Measurements from ENCODE around the gene FCER2. TPM values are rescaled to one million over a fixed set of nuclear protein-coding genes. Genes with fewer than 3 reads are reported as not detected.

The FCER2 gene
- total and polyA plus RNA-seq, 10 donors = 26.4 to 121 (median 47.9) TPM

GRCh38 chr19:7654401-7654800 is 47.5 kb downstream of the FCER2 start:
- no peak for DNase-seq
- 61 to 86% (median 81%) methylated on average over 8 of the region's 8 CpGs for WGBS, 5 donors
- Histone ChIP-seq H3K9me3 (no peaks in the 10 kb centered on the region), H3K4me1 (peaks cover 3 to 78% (median 29%) of the 10 kb centered on the region in 6 donors), H3K27me3 (replicated peaks in 1 of 7) (peaks cover 0 to 14% (median 0%) of the 10 kb centered on the region in 7 donors), H3K36me3 (no peaks in the 10 kb centered on the region), H3K27ac (peak overlapping the region in 5 of 8 donors; percentile 83 to 93 (median 90)), H3K4me3 (no peak overlapping the region)
- intact Hi-C loops (cut with DNase I; ENCODE audit: low total_unique reads) = no loop called here
- TF ChIP-seq POLR2A (IDR thresholded peaks at IDR 0.05) (no peak), CTCF (IDR thresholded peaks at IDR 0.05 in 8 of 11, conservative IDR thresholded peaks at IDR 0.05 in 3 of 11) (no peak)

GRCh38 chr19:7652061-7652641 is 49.8 kb downstream of the FCER2 start:
- Histone ChIP-seq H3K36me3 (peaks cover 0 to 11% (median 3%) of the 10 kb centered on the region in 6 donors), H3K27me3 (replicated peaks in 1 of 7) (peaks cover 0 to 14% (median 0%) of the 10 kb centered on the region in 7 donors), H3K4me1 (peaks cover 3 to 60% (median 14%) of the 10 kb centered on the region in 6 donors), H3K4me3 (peak overlapping the region in 5 of 8 donors; percentile 6 to 61 (median 25)), H3K27ac (peak overlapping the region in 7 of 8 donors; percentile 54 to 93 (median 84)), H3K9me3 (no peaks in the 10 kb centered on the region)
- TF ChIP-seq POLR2AphosphoS5 (IDR thresholded peaks at IDR 0.05) (peak; percentile 59 to 77 (median 75)), POLR2A (IDR thresholded peaks at IDR 0.05) (no peak), CTCF (IDR thresholded peaks at IDR 0.05 in 8 of 11, conservative IDR thresholded peaks at IDR 0.05 in 3 of 11) (peak; percentile 96 to 100 (median 99))
- peak; percentile 96 for DNase-seq
- intact Hi-C loops (cut with DNase I; ENCODE audit: low total_unique reads) = no loop called here
- 3 to 6% (median 4%) methylated on average over 28 of the region's 28 CpGs for WGBS, 5 donors

- Histone ChIP-seq H3K4me3 (no peak overlapping the region), H3K27me3 (replicated peaks in 1 of 7) (peaks cover 0 to 14% (median 0%) of the 10 kb centered on the region in 7 donors), H3K9me3 (no peaks in the 10 kb centered on the region), H3K36me3 (peaks cover 0 to 30% (median 19%) of the 10 kb centered on the region in 6 donors), H3K27ac (no peak overlapping the region), H3K4me1 (peaks cover 3 to 61% (median 14%) of the 10 kb centered on the region in 6 donors)
- no peak for DNase-seq
- intact Hi-C loops (cut with DNase I; ENCODE audit: low total_unique reads) = no loop called here
- 40 to 54% (median 43%) methylated on average over 2 of the region's 2 CpGs for WGBS, 5 donors
- no peak for TF ChIP-seq POLR2A (IDR thresholded peaks at IDR 0.05)
- TF ChIP-seq CTCF (IDR thresholded peaks at IDR 0.05 in 8 of 11, conservative IDR thresholded peaks at IDR 0.05 in 3 of 11) = no peak
- no peak for TF ChIP-seq POLR2AphosphoS5 (IDR thresholded peaks at IDR 0.05)
Measured at GRCh38 chr19:7650148-7650547, 51.8 kb downstream of the FCER2 start.

- 83 to 88% (median 85%) methylated on average over 15 of the region's 15 CpGs for WGBS, 5 donors
- intact Hi-C loops (cut with DNase I; ENCODE audit: low total_unique reads) = no loop called here
- peaks cover 0 to 41% (median 27%) of the 10 kb centered on the region in 6 donors for H3K36me3 ChIP-seq
- peaks cover 0 to 14% (median 0%) of the 10 kb centered on the region in 7 donors for H3K27me3 ChIP-seq (replicated peaks in 1 of 7)
- no peak overlapping the region for H3K27ac ChIP-seq
- peaks cover 3 to 56% (median 17%) of the 10 kb centered on the region in 6 donors for H3K4me1 ChIP-seq
- H3K9me3 ChIP-seq = no peaks in the 10 kb centered on the region
- DNase-seq = no peak
- TF ChIP-seq POLR2A (IDR thresholded peaks at IDR 0.05) = no peak
- no peak for TF ChIP-seq POLR2AphosphoS5 (IDR thresholded peaks at IDR 0.05)
- no peak for TF ChIP-seq CTCF (IDR thresholded peaks at IDR 0.05 in 8 of 11, conservative IDR thresholded peaks at IDR 0.05 in 3 of 11)
- no peak overlapping the region for H3K4me3 ChIP-seq
Measured at GRCh38 chr19:7648265-7649014, 53.5 kb downstream of the FCER2 start.
